Measurements from ENCODE around the gene MGMT.

DNA sequence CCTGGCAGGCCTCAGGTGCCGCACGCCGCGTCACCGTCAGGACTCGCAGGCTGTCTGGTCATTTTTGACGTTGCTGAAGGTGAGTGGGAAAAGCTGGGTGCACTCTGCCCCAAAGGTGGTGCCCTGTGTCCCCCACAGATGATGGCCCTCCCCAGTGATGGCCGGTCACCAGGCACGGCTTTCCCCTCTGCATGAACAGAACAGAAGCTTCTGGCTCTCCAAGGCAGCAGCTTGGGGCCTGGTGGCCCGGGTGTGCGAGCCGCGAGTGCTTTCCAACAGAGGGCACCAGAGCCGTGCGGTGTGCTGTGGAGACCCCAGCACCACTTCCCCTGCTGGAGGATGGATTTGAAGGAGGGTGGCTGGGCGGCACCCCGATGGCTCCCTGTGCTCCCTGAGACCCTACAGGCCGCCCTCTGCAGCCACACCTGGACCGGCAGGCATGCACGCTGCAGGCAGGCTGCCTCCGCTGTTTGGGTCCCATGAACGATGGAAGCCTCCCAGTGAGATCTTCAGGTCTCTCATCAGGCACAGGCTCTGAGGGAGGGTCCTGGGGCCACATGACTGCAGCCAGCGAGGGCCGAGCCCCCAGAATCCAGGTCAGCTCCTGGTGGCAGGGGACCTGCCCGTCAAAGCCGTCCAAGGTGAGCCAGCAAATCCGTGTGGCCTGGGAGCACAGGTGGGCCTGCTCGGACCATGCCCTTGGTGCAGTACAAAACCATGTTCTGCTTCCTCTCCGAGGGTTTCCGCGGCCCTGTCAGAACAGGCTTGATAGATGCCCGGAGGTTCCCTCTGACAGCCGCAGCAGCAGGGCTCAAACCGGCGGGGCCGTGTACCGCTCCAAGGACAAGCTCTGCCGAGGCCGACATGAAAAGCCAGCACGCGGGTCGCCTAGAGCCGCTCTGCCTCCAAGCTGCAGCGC, 301.7 kb downstream of the MGMT start:
- TF ChIP-seq, protein P1, sequence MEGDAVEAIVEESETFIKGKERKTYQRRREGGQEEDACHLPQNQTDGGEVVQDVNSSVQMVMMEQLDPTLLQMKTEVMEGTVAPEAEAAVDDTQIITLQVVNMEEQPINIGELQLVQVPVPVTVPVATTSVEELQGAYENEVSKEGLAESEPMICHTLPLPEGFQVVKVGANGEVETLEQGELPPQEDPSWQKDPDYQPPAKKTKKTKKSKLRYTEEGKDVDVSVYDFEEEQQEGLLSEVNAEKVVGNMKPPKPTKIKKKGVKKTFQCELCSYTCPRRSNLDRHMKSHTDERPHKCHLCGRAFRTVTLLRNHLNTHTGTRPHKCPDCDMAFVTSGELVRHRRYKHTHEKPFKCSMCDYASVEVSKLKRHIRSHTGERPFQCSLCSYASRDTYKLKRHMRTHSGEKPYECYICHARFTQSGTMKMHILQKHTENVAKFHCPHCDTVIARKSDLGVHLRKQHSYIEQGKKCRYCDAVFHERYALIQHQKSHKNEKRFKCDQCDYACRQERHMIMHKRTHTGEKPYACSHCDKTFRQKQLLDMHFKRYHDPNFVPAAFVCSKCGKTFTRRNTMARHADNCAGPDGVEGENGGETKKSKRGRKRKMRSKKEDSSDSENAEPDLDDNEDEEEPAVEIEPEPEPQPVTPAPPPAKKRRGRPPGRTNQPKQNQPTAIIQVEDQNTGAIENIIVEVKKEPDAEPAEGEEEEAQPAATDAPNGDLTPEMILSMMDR (IDR thresholded peaks at IDR 0.05) = no peak
- no peak for TF ChIP-seq EP300 (IDR thresholded peaks at IDR 0.05)
